H1 (cell line): ENCODE results near the gene COL5A1.

Source experiments
- ASH2L ChIP-seq: fragments of 200-600, 300-600 bp; sonication (generic); IDR thresholded peaks from one replicate; pipeline ENCODE4 v1.7.1; 2017; ENCODE audit warnings: low read length
- EZH2 ChIP-seq: fragments of 200-600 bp; sonication (generic); IDR thresholded peaks from 2 replicates; pipeline ENCODE4 v1.7.1; 2012; ENCODE audit warnings: low read depth, mild to moderate bottlenecking, moderate library complexity, low read length, inconsistent platforms; ENCODE audit not compliant: severe bottlenecking
- HDAC2 ChIP-seq, 2 experiments: fragments of 300-600 bp in 1 of 2; sonication (generic) in 1 of 2; IDR thresholded peaks; 2 replicates each; pipeline ENCODE4 v1.6.1; 2011 to 2012; ENCODE audit warnings: low read depth in 2 of 2, low read length in 2 of 2, mild to moderate bottlenecking in 2 of 2, moderate library complexity in 2 of 2, borderline replicate concordance in 1 of 2, inconsistent platforms in 1 of 2
- MAFK ChIP-seq: IDR thresholded peaks from 2 replicates; pipeline ENCODE4 v1.6.1; 2012; ENCODE audit warnings: low read depth, mild to moderate bottlenecking, improper control_type of control experiment, low read length
- NRF1 ChIP-seq: IDR thresholded peaks from 2 replicates; pipeline ENCODE4 v1.6.1; 2011; ENCODE audit warnings: mild to moderate bottlenecking, low read depth, low read length, improper control_type of control experiment
- POLR2A ChIP-seq, 2 experiments: IDR thresholded peaks; 1 replicate in 1 of 2; 2 replicates in 1 of 2; pipeline ENCODE4 v1.6.1; 2011; ENCODE audit warnings: low read depth in 2 of 2, low read length in 2 of 2, mild to moderate bottlenecking in 2 of 2; ENCODE audit errors: control extremely low read depth in 1 of 2
- POLR2AphosphoS5 ChIP-seq: IDR thresholded peaks from 2 replicates; pipeline ENCODE4 v1.6.1; 2011; ENCODE audit warnings: low read depth, low read length
- RXRA ChIP-seq: IDR thresholded peaks from 2 replicates; pipeline ENCODE4 v1.6.1; 2011; ENCODE audit warnings: low read depth, mild to moderate bottlenecking, low read length, moderate library complexity; ENCODE audit not compliant: insufficient read depth
- SIN3A ChIP-seq, 2 experiments: IDR thresholded peaks in 1 of 2; conservative IDR thresholded peaks in 1 of 2; 2 replicates each; pipeline ENCODE4 v1.6.1; 2011 to 2012; ENCODE audit warnings: low read length in 2 of 2, improper control_type of control experiment in 1 of 2, low read depth in 1 of 2, mild to moderate bottlenecking in 1 of 2
- SIRT6 ChIP-seq: IDR thresholded peaks from one replicate; pipeline ENCODE4 v1.7.1; 2012; ENCODE audit warnings: low read length, inconsistent platforms
- TAF1 ChIP-seq: IDR thresholded peaks from 2 replicates; pipeline ENCODE4 v1.6.1; 2011; ENCODE audit warnings: mild to moderate bottlenecking, low read depth, low read length
- TF ChIP-seq, protein P1 (sequence below), 3 experiments: IDR thresholded peaks; 1 replicate in 2 of 3; 2 replicates in 1 of 3; pipeline versions ENCODE4 v1.5.1 to v1.6.1; 2011; ENCODE audit warnings: low read length in 3 of 3, mild to moderate bottlenecking in 3 of 3, inconsistent platforms in 2 of 3, low read depth in 1 of 3, moderate library complexity in 1 of 3; ENCODE audit not compliant: insufficient read depth in 1 of 3; ENCODE audit errors: control extremely low read depth in 1 of 3
- TF ChIP-seq, protein P2 (sequence below): IDR thresholded peaks from 2 replicates; pipeline ENCODE4 v1.6.1; 2011; ENCODE audit warnings: low read depth, mild to moderate bottlenecking, low read length; ENCODE audit not compliant: insufficient read depth

DNA sequence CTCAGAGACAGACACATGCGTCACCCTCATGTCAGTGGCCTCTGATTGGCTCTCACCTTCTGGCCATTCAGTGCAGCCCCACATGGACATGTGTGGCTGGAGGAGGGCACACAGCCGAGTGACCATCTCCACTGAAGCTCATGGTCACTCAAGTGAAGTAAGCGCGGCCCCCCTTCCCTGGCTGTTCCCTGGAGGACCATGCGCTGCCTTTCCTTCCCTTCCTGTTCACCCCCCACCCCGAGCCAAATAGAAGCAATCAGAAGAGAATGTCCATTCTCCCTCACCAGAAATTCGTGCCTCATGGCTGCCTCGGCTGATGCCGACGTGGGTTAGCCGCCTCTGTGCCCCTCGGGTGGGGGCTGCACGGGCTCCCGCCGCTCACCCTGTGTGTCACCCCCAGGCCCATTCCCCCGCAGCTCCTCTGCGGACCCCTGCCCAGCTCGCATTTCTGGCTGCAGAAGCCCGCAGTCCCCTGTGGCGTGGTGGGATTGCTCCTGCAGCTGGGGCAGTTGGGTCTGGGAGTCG lies 12.5 kb upstream of the COL5A1 start:
- TF ChIP-seq, protein P1, sequence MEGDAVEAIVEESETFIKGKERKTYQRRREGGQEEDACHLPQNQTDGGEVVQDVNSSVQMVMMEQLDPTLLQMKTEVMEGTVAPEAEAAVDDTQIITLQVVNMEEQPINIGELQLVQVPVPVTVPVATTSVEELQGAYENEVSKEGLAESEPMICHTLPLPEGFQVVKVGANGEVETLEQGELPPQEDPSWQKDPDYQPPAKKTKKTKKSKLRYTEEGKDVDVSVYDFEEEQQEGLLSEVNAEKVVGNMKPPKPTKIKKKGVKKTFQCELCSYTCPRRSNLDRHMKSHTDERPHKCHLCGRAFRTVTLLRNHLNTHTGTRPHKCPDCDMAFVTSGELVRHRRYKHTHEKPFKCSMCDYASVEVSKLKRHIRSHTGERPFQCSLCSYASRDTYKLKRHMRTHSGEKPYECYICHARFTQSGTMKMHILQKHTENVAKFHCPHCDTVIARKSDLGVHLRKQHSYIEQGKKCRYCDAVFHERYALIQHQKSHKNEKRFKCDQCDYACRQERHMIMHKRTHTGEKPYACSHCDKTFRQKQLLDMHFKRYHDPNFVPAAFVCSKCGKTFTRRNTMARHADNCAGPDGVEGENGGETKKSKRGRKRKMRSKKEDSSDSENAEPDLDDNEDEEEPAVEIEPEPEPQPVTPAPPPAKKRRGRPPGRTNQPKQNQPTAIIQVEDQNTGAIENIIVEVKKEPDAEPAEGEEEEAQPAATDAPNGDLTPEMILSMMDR (IDR thresholded peaks at IDR 0.05; ENCODE audit: control extremely low read depth in 1 of 3, insufficient read depth in 1 of 3, low read depth in 1 of 3, low read length in 3 of 3), result no peak
- TF ChIP-seq, protein P2, sequence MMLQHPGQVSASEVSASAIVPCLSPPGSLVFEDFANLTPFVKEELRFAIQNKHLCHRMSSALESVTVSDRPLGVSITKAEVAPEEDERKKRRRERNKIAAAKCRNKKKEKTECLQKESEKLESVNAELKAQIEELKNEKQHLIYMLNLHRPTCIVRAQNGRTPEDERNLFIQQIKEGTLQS, result no peak
- TF ChIP-seq NRF1 (no peak), POLR2A (IDR thresholded peaks at IDR 0.05; ENCODE audit: control extremely low read depth in 1 of 2, low read depth in 2 of 2, low read length in 2 of 2) (no peak), MAFK (no peak), SIRT6 (no peak), RXRA (no peak), EZH2 (no peak), TAF1 (no peak), POLR2AphosphoS5 (no peak), SIN3A (conservative IDR thresholded peaks at IDR 0.05 in 1 of 2, IDR thresholded peaks at IDR 0.05 in 1 of 2; ENCODE audit: low read depth in 1 of 2, low read length in 2 of 2) (no peak), HDAC2 (IDR thresholded peaks at IDR 0.05; ENCODE audit: borderline replicate concordance in 1 of 2, low read depth in 2 of 2, low read length in 2 of 2) (no peak), ASH2L (no peak)
